Measurements from ENCODE around the gene DMTF1.
"Not testable (repeated sequence)": the region's sequence is repeated elsewhere in the genome, so short reads cannot be mapped to it uniquely, and the experiment has no call there.

Gene DMTF1

GRCh38 chr7:87152112-87152896 lies at the start of gene DMTF1:
Gene DMTF1, plus strand, starts transcription at chr7:87152453. Its CDS starts 12,489 bp downstream, at chr7:87164942.
- DNase-seq (ENCODE audit: low read depth in 2 of 2), result peak; percentile 82 to 86

GRCh38 chr7:87105401-87105800 lies 46.9 kb upstream of the DMTF1 start:
- no peak for DNase-seq (ENCODE audit: low read depth in 2 of 2)

- DNase-seq (ENCODE audit: low read depth in 2 of 2), result no peak
Measured at GRCh38 chr7:87106974-87107612, 45.2 kb upstream of the DMTF1 start.

- no peak for DNase-seq (ENCODE audit: low read depth in 2 of 2)
Measured at GRCh38 chr7:87107949-87108776, 44.1 kb upstream of the DMTF1 start.

GRCh38 chr7:87110778-87111177 lies 41.5 kb upstream of the DMTF1 start:
- no peak for DNase-seq (ENCODE audit: low read depth in 2 of 2)

- DNase-seq (ENCODE audit: low read depth in 2 of 2), result no peak
Measured at GRCh38 chr7:87111877-87112276, 40.4 kb upstream of the DMTF1 start.

- DNase-seq (ENCODE audit: low read depth in 2 of 2), result no peak
Measured at GRCh38 chr7:87113077-87113476, 39.2 kb upstream of the DMTF1 start.

GRCh38 chr7:87113904-87114303 lies 38.3 kb upstream of the DMTF1 start:
- not testable (repeated sequence) for DNase-seq (ENCODE audit: low read depth in 2 of 2)

GRCh38 chr7:87115772-87116171 lies 36.5 kb upstream of the DMTF1 start:
- DNase-seq (ENCODE audit: low read depth in 2 of 2), result not testable (repeated sequence)

GRCh38 chr7:87116315-87116714 lies 35.9 kb upstream of the DMTF1 start:
- no peak for DNase-seq (ENCODE audit: low read depth in 2 of 2)

- DNase-seq (ENCODE audit: low read depth in 2 of 2), result no peak
Measured at GRCh38 chr7:87119581-87119980, 32.7 kb upstream of the DMTF1 start.

GRCh38 chr7:87123105-87123504 lies 29.1 kb upstream of the DMTF1 start:
- DNase-seq (ENCODE audit: low read depth in 2 of 2), result no peak

- DNase-seq (ENCODE audit: low read depth in 2 of 2), result no peak
Measured at GRCh38 chr7:87127019-87127418, 25.2 kb upstream of the DMTF1 start.

- no peak for DNase-seq (ENCODE audit: low read depth in 2 of 2)
Measured at GRCh38 chr7:87128861-87129267, 23.4 kb upstream of the DMTF1 start.

- DNase-seq (ENCODE audit: low read depth in 2 of 2), result no peak
Measured at GRCh38 chr7:87129332-87129731, 22.9 kb upstream of the DMTF1 start.

- no peak for DNase-seq (ENCODE audit: low read depth in 2 of 2)
Measured at GRCh38 chr7:87129848-87130247, 22.4 kb upstream of the DMTF1 start.

- no peak for DNase-seq (ENCODE audit: low read depth in 2 of 2)
Measured at GRCh38 chr7:87131771-87132170, 20.5 kb upstream of the DMTF1 start.

- DNase-seq (ENCODE audit: low read depth in 2 of 2), result no peak
Measured at GRCh38 chr7:87137271-87137670, 15.0 kb upstream of the DMTF1 start.

GRCh38 chr7:87139514-87139913 lies 12.7 kb upstream of the DMTF1 start:
- no peak for DNase-seq (ENCODE audit: low read depth in 2 of 2)

GRCh38 chr7:87140271-87140748 lies 11.9 kb upstream of the DMTF1 start:
- no peak for DNase-seq (ENCODE audit: low read depth in 2 of 2)

GRCh38 chr7:87144173-87144657 lies 8.0 kb upstream of the DMTF1 start:
- no peak for DNase-seq (ENCODE audit: low read depth in 2 of 2)

- no peak for DNase-seq (ENCODE audit: low read depth in 2 of 2)
Measured at GRCh38 chr7:87146740-87147386, 5.4 kb upstream of the DMTF1 start.
